Esophagus squamous epithelium (tissue), 5 donors: ENCODE results near the gene GPC6. TPM values are rescaled to one million over a fixed set of nuclear protein-coding genes. Genes with fewer than 3 reads are reported as not detected.

Experiments
- DNase-seq: peaks from one replicate; lab custom pipeline; 2025; lab: John Stamatoyannopoulos, UW
- H3K27ac ChIP-seq, 4 donors: fragments of 200-600 bp; sonication (generic); one replicate each; pipeline ENCODE4 v1.5.1; 2016 to 2019; ENCODE audit warnings: mild to moderate bottlenecking in 1 of 4
- H3K27me3 ChIP-seq, 4 donors: fragments of 200-600 bp; sonication (generic); 1 replicate in 3 of 4; 2 replicates in 1 of 4; pipeline versions ENCODE4 v1.5.1 to v1.6.0; 2017 to 2021; ENCODE audit warnings: antibody characterized with exemption in 1 of 4
- H3K36me3 ChIP-seq, 3 donors: fragments of 200-600 bp; sonication (generic); one replicate each; pipeline ENCODE4 v1.5.1; 2016 to 2019
- H3K4me1 ChIP-seq, 3 donors: fragments of 200-600 bp; sonication (generic); one replicate each; pipeline ENCODE4 v1.5.1; 2017 to 2019
- H3K4me3 ChIP-seq, 4 donors: fragments of 200-600 bp; sonication (generic); 1 replicate in 3 of 4; 2 replicates in 1 of 4; pipeline ENCODE4 v1.5.1; 2016 to 2019; ENCODE audit warnings: mild to moderate bottlenecking in 2 of 4, moderate library complexity in 1 of 4
- H3K9me3 ChIP-seq, 3 donors: fragments of 200-600 bp; sonication (generic); one replicate each; pipeline ENCODE4 v1.5.1; 2016 to 2019
- POLR2A ChIP-seq, 4 donors: fragments of 450-650 bp; IDR thresholded peaks; one replicate each; pipeline ENCODE4 v1.6.1; 2017; ENCODE audit warnings: antibody characterized with exemption in 4 of 4, mild to moderate bottlenecking in 4 of 4, moderate library complexity in 3 of 4
- WGBS, 2 donors: methylation state at CpG; one replicate each; pipeline ENCODE4 v1.1.5; 2018; 5-methylcytosine and 5-hydroxymethylcytosine counted together
- intact Hi-C: fragments of 100-400 bp; cut with DNase I; formaldehyde crosslinking; loops from one replicate; pipeline ENCODE4 v1.15.0; 2022
- total RNA-seq, 4 donors: library from RNA; depleted of rRNA; stranded (reverse); fragments of >200 nt; gene quantifications; one replicate each; pipeline ENCODE4 v1.1.0, GENCODE V29; 2016
- TF ChIP-seq, protein P1 (sequence below), 6 experiments: fragments of 450-650 bp in 4 of 6; fragments of 200-600 bp in 2 of 6; sonication (generic) in 2 of 6; IDR thresholded peaks; one replicate each; pipeline ENCODE4 v1.5.1; 2016 to 2019; ENCODE audit warnings: antibody characterized with exemption in 6 of 6, mild to moderate bottlenecking in 4 of 6, moderate library complexity in 4 of 6
- donor health status: DM: yes; HTN: yes; CAD: no.

GPC6 gene
- total RNA-seq, 4 donors from 2014 or later: 0.57 to 8.6 (median 2.6) TPM

DNA sequence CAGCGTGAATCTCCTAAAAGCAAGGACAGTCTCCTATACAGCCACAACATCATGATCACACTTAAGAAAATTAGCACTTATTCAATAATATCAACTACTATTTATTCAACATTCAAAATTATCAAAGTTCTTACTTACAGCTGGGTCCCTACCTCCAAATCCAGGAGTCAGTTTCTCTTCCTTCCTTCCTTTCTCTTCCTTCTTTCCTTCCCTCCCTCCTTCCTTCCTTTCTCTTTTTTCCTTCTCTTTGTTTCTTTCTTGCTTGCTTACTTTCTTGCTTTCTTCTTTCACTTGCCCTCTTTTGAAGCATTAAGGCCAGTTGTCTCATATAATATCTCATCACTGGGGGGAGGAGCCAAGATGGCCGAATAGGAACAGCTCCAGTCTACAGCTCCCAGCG, 1145.2 kb downstream of the GPC6 start:
- Histone ChIP-seq H3K36me3 (no peaks in the 10 kb centered on the region), H3K4me3 (no peak overlapping the region), H3K4me1 (peaks cover 0 to 6% (median 0%) of the 10 kb centered on the region in 3 donors), H3K9me3 (no peaks in the 10 kb centered on the region), H3K27me3 (no peaks in the 10 kb centered on the region), H3K27ac (no peak overlapping the region)
- 66 to 85% methylated on average over 3 of the region's 3 CpGs for WGBS, 2 donors
- DNase-seq: no peak
- no peak for TF ChIP-seq POLR2A (IDR thresholded peaks at IDR 0.05)
- TF ChIP-seq, protein P1, sequence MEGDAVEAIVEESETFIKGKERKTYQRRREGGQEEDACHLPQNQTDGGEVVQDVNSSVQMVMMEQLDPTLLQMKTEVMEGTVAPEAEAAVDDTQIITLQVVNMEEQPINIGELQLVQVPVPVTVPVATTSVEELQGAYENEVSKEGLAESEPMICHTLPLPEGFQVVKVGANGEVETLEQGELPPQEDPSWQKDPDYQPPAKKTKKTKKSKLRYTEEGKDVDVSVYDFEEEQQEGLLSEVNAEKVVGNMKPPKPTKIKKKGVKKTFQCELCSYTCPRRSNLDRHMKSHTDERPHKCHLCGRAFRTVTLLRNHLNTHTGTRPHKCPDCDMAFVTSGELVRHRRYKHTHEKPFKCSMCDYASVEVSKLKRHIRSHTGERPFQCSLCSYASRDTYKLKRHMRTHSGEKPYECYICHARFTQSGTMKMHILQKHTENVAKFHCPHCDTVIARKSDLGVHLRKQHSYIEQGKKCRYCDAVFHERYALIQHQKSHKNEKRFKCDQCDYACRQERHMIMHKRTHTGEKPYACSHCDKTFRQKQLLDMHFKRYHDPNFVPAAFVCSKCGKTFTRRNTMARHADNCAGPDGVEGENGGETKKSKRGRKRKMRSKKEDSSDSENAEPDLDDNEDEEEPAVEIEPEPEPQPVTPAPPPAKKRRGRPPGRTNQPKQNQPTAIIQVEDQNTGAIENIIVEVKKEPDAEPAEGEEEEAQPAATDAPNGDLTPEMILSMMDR (IDR thresholded peaks at IDR 0.05): no peak
- intact Hi-C loops: no loop called here

DNA sequence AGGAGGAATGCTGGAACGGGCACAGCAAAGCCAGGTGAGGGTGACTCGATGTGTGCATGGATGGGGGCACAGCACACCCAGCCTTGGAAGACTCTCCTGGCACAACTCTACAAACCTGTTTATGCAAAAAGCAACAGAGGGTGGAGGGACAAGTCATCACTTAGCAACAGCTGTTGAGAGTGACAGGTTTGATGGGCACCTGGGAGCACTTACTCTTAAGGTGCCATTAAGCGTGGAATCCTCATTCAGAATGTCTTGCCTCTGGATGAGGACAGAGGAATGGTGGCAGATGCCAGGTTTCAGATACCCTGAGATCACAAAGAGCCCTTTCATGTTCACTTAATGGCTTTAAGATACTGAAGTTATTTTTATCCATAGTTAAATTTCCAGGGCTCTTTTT, 1155.9 kb downstream of the GPC6 start:
- WGBS, 2 donors: 71 to 85% methylated on average over 3 of the region's 3 CpGs
- no peak for DNase-seq
- H3K27ac ChIP-seq: no peak overlapping the region

DNA sequence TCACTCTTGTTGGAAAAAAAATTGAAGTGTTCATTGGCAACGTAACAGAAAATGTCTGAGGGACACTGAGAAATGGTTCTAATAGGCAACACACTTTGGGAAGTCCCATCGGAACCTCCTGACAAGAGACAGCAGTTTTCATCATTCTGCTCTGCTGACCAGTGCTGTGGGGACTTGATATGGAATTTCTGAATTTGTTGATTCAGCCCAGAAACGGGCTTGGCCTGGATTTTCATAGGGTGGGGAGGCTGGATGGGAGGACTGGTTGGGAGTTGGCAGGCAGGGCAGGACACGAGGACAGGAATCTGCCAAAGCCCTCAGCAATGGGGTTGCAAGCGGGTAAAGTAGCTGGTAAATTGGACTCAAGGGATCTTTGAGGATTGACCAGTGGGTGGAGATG, 1156.4 kb downstream of the GPC6 start:
- WGBS, 2 donors: 61 to 79% methylated on average over 3 to 5 of the region's 5 CpGs
- DNase-seq: no peak
- Histone ChIP-seq H3K36me3 (no peaks in the 10 kb centered on the region), H3K27ac (no peak overlapping the region), H3K4me3 (no peak overlapping the region), H3K4me1 (no peaks in the 10 kb centered on the region), H3K9me3 (no peaks in the 10 kb centered on the region), H3K27me3 (peaks cover 0 to 13% (median 0%) of the 10 kb centered on the region in 4 donors)
- intact Hi-C loops: no loop called here
- TF ChIP-seq, protein P1 (IDR thresholded peaks at IDR 0.05): no peak
- TF ChIP-seq POLR2A (IDR thresholded peaks at IDR 0.05): no peak

More for the DNA sequence above, 1155.9 kb downstream of the GPC6 start:
- Histone ChIP-seq H3K9me3 (no peaks in the 10 kb centered on the region), H3K4me3 (no peak overlapping the region), H3K36me3 (no peaks in the 10 kb centered on the region), H3K27me3 (peaks cover 0 to 13% (median 0%) of the 10 kb centered on the region in 4 donors), H3K4me1 (no peaks in the 10 kb centered on the region)
- intact Hi-C loops: no loop called here
- TF ChIP-seq, protein P1 (IDR thresholded peaks at IDR 0.05): no peak
- no peak for TF ChIP-seq POLR2A (IDR thresholded peaks at IDR 0.05)

DNA sequence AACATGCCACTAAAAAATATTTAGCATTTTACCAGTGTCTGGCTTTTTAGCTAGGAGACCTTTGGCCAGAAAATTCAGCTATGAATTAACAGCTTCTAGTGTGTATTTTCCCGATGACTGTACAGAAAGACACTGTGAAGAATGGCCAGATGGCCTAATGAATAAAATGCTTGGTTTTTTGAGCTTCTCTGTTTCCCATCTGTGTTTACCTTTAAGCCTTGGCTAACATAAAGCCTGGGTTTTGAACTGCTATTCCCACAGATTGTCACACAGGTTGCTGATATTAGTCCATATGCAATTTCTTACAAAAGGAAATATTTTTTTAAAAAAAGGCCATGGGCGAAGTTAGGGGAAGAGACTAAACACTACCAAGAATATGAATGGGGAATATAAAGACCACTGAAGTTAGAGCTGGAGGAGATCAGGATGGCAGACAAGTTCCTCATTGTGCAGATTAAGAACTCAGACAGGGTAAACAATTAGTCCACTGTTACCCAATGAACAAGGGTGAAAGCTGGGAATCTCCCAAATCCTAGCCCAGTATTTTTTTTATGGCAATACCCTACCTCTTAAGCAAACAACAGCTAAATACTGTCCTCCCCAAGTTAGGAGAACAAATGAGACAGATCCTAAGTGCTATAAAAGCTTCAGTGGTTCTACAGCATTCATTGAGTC, 1157.8 kb downstream of the GPC6 start:
- 60 to 64% methylated on average over 2 of the region's 2 CpGs for WGBS, 2 donors
- Histone ChIP-seq H3K36me3 (no peaks in the 10 kb centered on the region), H3K4me1 (no peaks in the 10 kb centered on the region), H3K9me3 (no peaks in the 10 kb centered on the region), H3K27ac (no peak overlapping the region), H3K4me3 (no peak overlapping the region), H3K27me3 (peaks cover 0 to 13% (median 0%) of the 10 kb centered on the region in 4 donors)
- no peak for DNase-seq
- TF ChIP-seq POLR2A (IDR thresholded peaks at IDR 0.05): no peak
- TF ChIP-seq, protein P1 (IDR thresholded peaks at IDR 0.05): no peak
- intact Hi-C loops: no loop called here

DNA sequence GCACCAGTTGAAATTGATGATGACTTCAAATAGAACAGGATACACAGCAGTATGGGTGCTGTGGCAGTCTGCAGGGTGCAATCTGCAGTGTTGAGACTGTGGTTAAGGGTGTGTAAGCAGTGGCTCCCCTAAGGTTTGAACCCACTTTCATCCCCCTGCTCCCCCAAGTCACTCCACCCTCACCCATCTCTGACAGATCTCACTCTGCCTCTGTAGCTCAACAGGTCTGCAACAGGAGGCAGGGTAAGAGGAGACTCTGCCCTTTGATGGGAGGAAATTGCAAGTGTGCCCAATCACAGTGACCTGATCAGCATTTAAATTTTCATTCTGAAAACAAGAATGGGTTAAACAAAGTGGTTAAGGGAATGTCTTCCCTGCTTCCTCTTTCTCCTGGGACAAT, 1160.4 kb downstream of the GPC6 start:
- no peak for DNase-seq
- no peaks in the 10 kb centered on the region for H3K9me3 ChIP-seq
- H3K4me1 ChIP-seq: no peaks in the 10 kb centered on the region
- intact Hi-C loops: no loop called here
- peaks cover 0 to 11% (median 0%) of the 10 kb centered on the region in 4 donors for H3K27me3 ChIP-seq
- TF ChIP-seq, protein P1 (IDR thresholded peaks at IDR 0.05): no peak
- TF ChIP-seq POLR2A (IDR thresholded peaks at IDR 0.05): no peak
- no peak overlapping the region for H3K27ac ChIP-seq
- no peaks in the 10 kb centered on the region for H3K36me3 ChIP-seq
- H3K4me3 ChIP-seq: no peak overlapping the region
